Astrocyte (in vitro differentiated cells and primary cell): ENCODE data around the gene TENM3. TPM values are rescaled to one million over a fixed set of nuclear protein-coding genes. Genes with fewer than 3 reads are reported as not detected.

Experiments
- DNase-seq: peaks from one replicate; pipeline ENCODE4 v3.0.0-alpha.2; 2010; ENCODE audit warnings: low read depth
- FAIRE-seq: peaks from 2 replicates; lab custom pipeline; 2011; peaks lifted over from hg19 to GRCh38; lab: Jason Lieb, UNC
- H2AFZ ChIP-seq: 2 replicates; pipeline ENCODE4 v1.6.0; 2012; ENCODE audit warnings: low read depth, low read length, inconsistent platforms
- H3K27ac ChIP-seq: 2 replicates; pipeline ENCODE4 v1.5.1; 2011; ENCODE audit warnings: low read depth, low read length, inconsistent platforms
- H3K27me3 ChIP-seq: 2 replicates; pipeline ENCODE4 v1.6.0; 2011; ENCODE audit warnings: low read length, inconsistent platforms; ENCODE audit not compliant: insufficient read depth
- H3K36me3 ChIP-seq: 2 replicates; pipeline ENCODE4 v1.5.1; 2011; ENCODE audit warnings: low read length, inconsistent platforms; ENCODE audit not compliant: insufficient read depth
- H3K4me1 ChIP-seq: 2 replicates; pipeline ENCODE4 v1.5.1; 2011; ENCODE audit warnings: low read length, inconsistent platforms; ENCODE audit not compliant: insufficient read depth
- H3K4me2 ChIP-seq: 2 replicates; pipeline ENCODE4 v1.6.0; 2012; ENCODE audit warnings: low read length, inconsistent platforms
- H3K4me3 ChIP-seq: 2 replicates; pipeline ENCODE4 v1.5.1; 2011; ENCODE audit warnings: low read depth, mild to moderate bottlenecking, low read length, inconsistent platforms; ENCODE audit not compliant: insufficient read depth
- H3K79me2 ChIP-seq: 2 replicates; pipeline ENCODE4 v1.6.0; 2012; ENCODE audit warnings: mild to moderate bottlenecking, low read length, inconsistent platforms; ENCODE audit not compliant: insufficient read depth
- H3K9ac ChIP-seq: 2 replicates; pipeline ENCODE4 v1.6.0; 2012; ENCODE audit warnings: mild to moderate bottlenecking, low read length, inconsistent platforms
- H3K9me3 ChIP-seq: 2 replicates; pipeline ENCODE4 v1.5.1; 2012; ENCODE audit warnings: low read depth, mild to moderate bottlenecking, low read length, inconsistent platforms; ENCODE audit not compliant: insufficient read depth
- H4K20me1 ChIP-seq: 2 replicates; pipeline ENCODE4 v1.6.0; 2012; ENCODE audit warnings: low read length, inconsistent platforms; ENCODE audit not compliant: insufficient read depth
- H3K27ac Mint-ChIP-seq: one replicate; pipeline ENCODE4 v1.8.0; 2021; ENCODE audit warnings: mild to moderate bottlenecking, mixed read lengths; ENCODE audit not compliant: unreplicated experiment
- H3K27me3 Mint-ChIP-seq: one replicate; pipeline ENCODE4 v1.8.0; 2021; ENCODE audit warnings: low read depth, mixed read lengths; ENCODE audit not compliant: unreplicated experiment
- H3K36me3 Mint-ChIP-seq: one replicate; pipeline ENCODE4 v1.8.0; 2021; ENCODE audit warnings: low read depth, mixed read lengths; ENCODE audit not compliant: unreplicated experiment
- H3K4me1 Mint-ChIP-seq: one replicate; pipeline ENCODE4 v1.8.0; 2021; ENCODE audit warnings: low read depth, mixed read lengths; ENCODE audit not compliant: unreplicated experiment
- H3K4me3 Mint-ChIP-seq: one replicate; pipeline ENCODE4 v1.8.0; 2021; ENCODE audit warnings: mild to moderate bottlenecking, moderate library complexity, mixed read lengths; ENCODE audit not compliant: unreplicated experiment
- H3K9me3 Mint-ChIP-seq: one replicate; pipeline ENCODE4 v1.8.0; 2021; ENCODE audit warnings: mild to moderate bottlenecking, mixed read lengths; ENCODE audit not compliant: unreplicated experiment
- CTCF ChIP-seq: IDR thresholded peaks from 2 replicates; pipeline ENCODE4 v1.5.1; 2011; ENCODE audit warnings: low read depth, mild to moderate bottlenecking, inconsistent platforms, low read length, moderate library complexity; ENCODE audit not compliant: insufficient read depth
- EZH2 ChIP-seq: IDR thresholded peaks from 2 replicates; pipeline ENCODE4 v1.6.1; 2012; ENCODE audit warnings: mild to moderate bottlenecking, low read length, inconsistent platforms; ENCODE audit not compliant: insufficient read depth
- total RNA-seq: library from RNA; stranded (reverse); gene quantifications from 2 replicates; pipeline ENCODE4 v1.2.1, GENCODE V29; 2021

The TENM3 gene
- total RNA-seq, 1 donor from 2014 or later = 127 TPM

GRCh38 chr4:182662551-182662950, 419.3 kb downstream of the TENM3 start:
- no peak overlapping the region for H3K4me2 ChIP-seq
- DNase-seq (no peak), FAIRE-seq (no peak)
- H3K4me3 Mint-ChIP-seq = no peak overlapping the region
- no peaks in the 10 kb centered on the region for H3K79me2 ChIP-seq
- no peaks in the 10 kb centered on the region for H3K27me3 Mint-ChIP-seq
- H3K9me3 Mint-ChIP-seq = peaks cover 14% of the 10 kb centered on the region
- no peaks in the 10 kb centered on the region for H3K4me1 ChIP-seq
- H3K9me3 ChIP-seq = no peaks in the 10 kb centered on the region
- no peak overlapping the region for H3K27ac Mint-ChIP-seq
- no peak overlapping the region for H3K27ac ChIP-seq
- H3K4me1 Mint-ChIP-seq = no peaks in the 10 kb centered on the region
- peaks cover 3% of the 10 kb centered on the region for H4K20me1 ChIP-seq
- peaks cover 8% of the 10 kb centered on the region for H3K36me3 ChIP-seq
- H3K27me3 ChIP-seq = no peaks in the 10 kb centered on the region
- no peak overlapping the region for H3K9ac ChIP-seq
- no peak overlapping the region for H3K4me3 ChIP-seq
- TF ChIP-seq EZH2 (no peak), CTCF (no peak)
- no peak overlapping the region for H2AFZ ChIP-seq
- peaks cover 18% of the 10 kb centered on the region for H3K36me3 Mint-ChIP-seq

- H3K27ac ChIP-seq = no peak overlapping the region
- Mint-ChIP-seq H3K27me3 (no peaks in the 10 kb centered on the region), H3K36me3 (peaks cover 7% of the 10 kb centered on the region), H3K27ac (no peak overlapping the region), H3K9me3 (no peaks in the 10 kb centered on the region), H3K4me3 (no peak overlapping the region), H3K4me1 (no peaks in the 10 kb centered on the region)
- no peaks in the 10 kb centered on the region for H3K27me3 ChIP-seq
- H2AFZ ChIP-seq = no peak overlapping the region
- H4K20me1 ChIP-seq = no peaks in the 10 kb centered on the region
- TF ChIP-seq CTCF (no peak), EZH2 (no peak)
- no peaks in the 10 kb centered on the region for H3K79me2 ChIP-seq
- H3K36me3 ChIP-seq = no peaks in the 10 kb centered on the region
- FAIRE-seq = no peak
- no peak for DNase-seq
- no peak overlapping the region for H3K9ac ChIP-seq
- H3K9me3 ChIP-seq = no peaks in the 10 kb centered on the region
- no peak overlapping the region for H3K4me3 ChIP-seq
- H3K4me1 ChIP-seq = no peaks in the 10 kb centered on the region
- no peak overlapping the region for H3K4me2 ChIP-seq
Observed at GRCh38 chr4:182671231-182671630, 428.0 kb downstream of the TENM3 start.

GRCh38 chr4:182671749-182672148, 428.5 kb downstream of the TENM3 start:
- Histone ChIP-seq H3K4me1 (no peaks in the 10 kb centered on the region), H4K20me1 (no peaks in the 10 kb centered on the region), H3K27me3 (no peaks in the 10 kb centered on the region), H2AFZ (no peak overlapping the region), H3K4me2 (no peak overlapping the region), H3K9ac (no peak overlapping the region), H3K36me3 (no peaks in the 10 kb centered on the region), H3K9me3 (no peaks in the 10 kb centered on the region), H3K79me2 (no peaks in the 10 kb centered on the region), H3K27ac (no peak overlapping the region), H3K4me3 (no peak overlapping the region)
- H3K36me3 Mint-ChIP-seq = peaks cover 7% of the 10 kb centered on the region
- TF ChIP-seq EZH2 (no peak), CTCF (no peak)
- DNase-seq (no peak), FAIRE-seq (no peak)
- H3K4me3 Mint-ChIP-seq = no peak overlapping the region
- H3K9me3 Mint-ChIP-seq = no peaks in the 10 kb centered on the region
- H3K4me1 Mint-ChIP-seq = no peaks in the 10 kb centered on the region
- no peak overlapping the region for H3K27ac Mint-ChIP-seq
- H3K27me3 Mint-ChIP-seq = no peaks in the 10 kb centered on the region
